GM12878 (cell line): Measurements from ENCODE around the gene GRB10.

Source experiments
- CHD1 ChIP-seq: IDR thresholded peaks from 2 replicates; pipeline ENCODE4 v1.6.1; 2012; ENCODE audit warnings: low read depth, low read length, improper control_type of control experiment
- CHD2 ChIP-seq: IDR thresholded peaks from 2 replicates; pipeline ENCODE4 v1.6.1; 2011; ENCODE audit warnings: low read depth, low read length, improper control_type of control experiment, borderline replicate concordance
- CTCF ChIP-seq, 3 experiments: IDR thresholded peaks in 2 of 3; conservative IDR thresholded peaks in 1 of 3; 2 replicates each; pipeline ENCODE4 v1.5.1; 2011; ENCODE audit warnings: low read depth in 3 of 3, low read length in 3 of 3, mild to moderate bottlenecking in 3 of 3, control low read depth in 2 of 3, moderate library complexity in 2 of 3, inconsistent platforms in 1 of 3, mixed read lengths in 1 of 3; ENCODE audit not compliant: control insufficient read depth in 2 of 3, insufficient read depth in 1 of 3; ENCODE audit errors: extremely low read depth in 1 of 3
- EP300 ChIP-seq, 2 experiments: fragments of 150-350 bp in 1 of 2; IDR thresholded peaks; 2 replicates each; pipeline ENCODE4 v1.6.1; 2011 to 2012; ENCODE audit warnings: low read depth in 2 of 2, low read length in 2 of 2, borderline replicate concordance in 1 of 2, improper control_type of control experiment in 1 of 2, inconsistent platforms in 1 of 2; ENCODE audit not compliant: control insufficient read depth in 1 of 2
- ESRRA ChIP-seq: IDR thresholded peaks from 2 replicates; pipeline ENCODE4 v1.6.1; 2012; ENCODE audit warnings: mild to moderate bottlenecking, low read length, improper control_type of control experiment
- GABPA ChIP-seq: IDR thresholded peaks from 2 replicates; pipeline ENCODE4 v1.6.1; 2014; ENCODE audit warnings: antibody characterized with exemption, low read depth, mild to moderate bottlenecking, inconsistent platforms
- MAX ChIP-seq: IDR thresholded peaks from 2 replicates; pipeline ENCODE4 v1.6.1; 2012; ENCODE audit warnings: low read depth, low read length, improper control_type of control experiment
- NR2C2 ChIP-seq: IDR thresholded peaks from 2 replicates; pipeline ENCODE4 v1.6.1; 2011; ENCODE audit warnings: borderline replicate concordance, low read depth; ENCODE audit not compliant: control insufficient read depth, insufficient read length
- POLR2AphosphoS2 ChIP-seq: IDR thresholded peaks from 2 replicates; pipeline ENCODE4 v1.6.1; 2011; ENCODE audit warnings: low read depth, mild to moderate bottlenecking, low read length, improper control_type of control experiment, moderate library complexity
- POLR2AphosphoS5 ChIP-seq: IDR thresholded peaks from 2 replicates; pipeline ENCODE4 v1.6.1; 2011; ENCODE audit warnings: mild to moderate bottlenecking, low read length, inconsistent platforms
- RAD21 ChIP-seq: IDR thresholded peaks from 2 replicates; pipeline ENCODE4 v1.6.1; 2011; ENCODE audit warnings: mild to moderate bottlenecking, low read depth, low read length, moderate library complexity; ENCODE audit not compliant: insufficient read depth
- SMC3 ChIP-seq: IDR thresholded peaks from 2 replicates; pipeline ENCODE4 v1.6.1; 2011; ENCODE audit warnings: low read length, improper control_type of control experiment, borderline replicate concordance
- ZNF24 ChIP-seq: fragments of 450-650 bp; IDR thresholded peaks from 2 replicates; pipeline ENCODE4 v1.6.1; 2017; ENCODE audit warnings: antibody characterized with exemption, mild to moderate bottlenecking
- TF ChIP-seq, protein P1 (sequence below): IDR thresholded peaks from 2 replicates; pipeline ENCODE4 v1.6.1; 2012; ENCODE audit warnings: mild to moderate bottlenecking, low read depth, low read length

DNA sequence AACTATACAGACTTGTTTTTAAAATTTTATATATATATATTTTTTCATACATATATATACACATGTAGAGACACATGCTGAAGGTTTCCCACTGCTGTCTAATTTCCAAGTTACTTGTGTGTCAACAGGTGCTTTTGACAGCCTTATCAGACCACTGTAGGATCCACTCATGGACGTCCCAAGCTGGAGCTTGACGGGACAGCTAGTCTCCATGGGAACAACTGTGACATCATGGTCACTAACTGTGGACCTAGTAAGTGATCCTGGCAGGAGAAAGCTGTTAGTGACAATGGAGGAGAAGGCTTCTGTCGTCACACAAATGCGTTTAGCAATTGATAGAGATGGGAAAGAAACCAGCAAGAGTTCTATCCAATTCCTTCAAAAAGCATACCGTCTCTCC, 157.3 kb downstream of the GRB10 start:
- TF ChIP-seq MAX, result no peak
- TF ChIP-seq CTCF (IDR thresholded peaks at IDR 0.05 in 2 of 3, conservative IDR thresholded peaks at IDR 0.05 in 1 of 3; ENCODE audit: control insufficient read depth in 2 of 3, extremely low read depth in 1 of 3, insufficient read depth in 1 of 3, low read depth in 3 of 3, low read length in 3 of 3), result no peak
- TF ChIP-seq NR2C2, result no peak
- TF ChIP-seq CHD2, result no peak
- TF ChIP-seq RAD21, result no peak
- TF ChIP-seq ESRRA, result no peak
- TF ChIP-seq POLR2AphosphoS5, result no peak
- no peak for TF ChIP-seq EP300 (IDR thresholded peaks at IDR 0.05; ENCODE audit: borderline replicate concordance in 1 of 2, control insufficient read depth in 1 of 2, low read depth in 2 of 2, low read length in 2 of 2)
- no peak for TF ChIP-seq POLR2AphosphoS2
- TF ChIP-seq ZNF24, result no peak
- TF ChIP-seq, protein P1, sequence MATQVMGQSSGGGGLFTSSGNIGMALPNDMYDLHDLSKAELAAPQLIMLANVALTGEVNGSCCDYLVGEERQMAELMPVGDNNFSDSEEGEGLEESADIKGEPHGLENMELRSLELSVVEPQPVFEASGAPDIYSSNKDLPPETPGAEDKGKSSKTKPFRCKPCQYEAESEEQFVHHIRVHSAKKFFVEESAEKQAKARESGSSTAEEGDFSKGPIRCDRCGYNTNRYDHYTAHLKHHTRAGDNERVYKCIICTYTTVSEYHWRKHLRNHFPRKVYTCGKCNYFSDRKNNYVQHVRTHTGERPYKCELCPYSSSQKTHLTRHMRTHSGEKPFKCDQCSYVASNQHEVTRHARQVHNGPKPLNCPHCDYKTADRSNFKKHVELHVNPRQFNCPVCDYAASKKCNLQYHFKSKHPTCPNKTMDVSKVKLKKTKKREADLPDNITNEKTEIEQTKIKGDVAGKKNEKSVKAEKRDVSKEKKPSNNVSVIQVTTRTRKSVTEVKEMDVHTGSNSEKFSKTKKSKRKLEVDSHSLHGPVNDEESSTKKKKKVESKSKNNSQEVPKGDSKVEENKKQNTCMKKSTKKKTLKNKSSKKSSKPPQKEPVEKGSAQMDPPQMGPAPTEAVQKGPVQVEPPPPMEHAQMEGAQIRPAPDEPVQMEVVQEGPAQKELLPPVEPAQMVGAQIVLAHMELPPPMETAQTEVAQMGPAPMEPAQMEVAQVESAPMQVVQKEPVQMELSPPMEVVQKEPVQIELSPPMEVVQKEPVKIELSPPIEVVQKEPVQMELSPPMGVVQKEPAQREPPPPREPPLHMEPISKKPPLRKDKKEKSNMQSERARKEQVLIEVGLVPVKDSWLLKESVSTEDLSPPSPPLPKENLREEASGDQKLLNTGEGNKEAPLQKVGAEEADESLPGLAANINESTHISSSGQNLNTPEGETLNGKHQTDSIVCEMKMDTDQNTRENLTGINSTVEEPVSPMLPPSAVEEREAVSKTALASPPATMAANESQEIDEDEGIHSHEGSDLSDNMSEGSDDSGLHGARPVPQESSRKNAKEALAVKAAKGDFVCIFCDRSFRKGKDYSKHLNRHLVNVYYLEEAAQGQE, result no peak
- no peak for TF ChIP-seq GABPA
- no peak for TF ChIP-seq SMC3
- TF ChIP-seq CHD1, result no peak
